Measurements from ENCODE around the gene PLIN5.

The PLIN5 gene

DNA sequence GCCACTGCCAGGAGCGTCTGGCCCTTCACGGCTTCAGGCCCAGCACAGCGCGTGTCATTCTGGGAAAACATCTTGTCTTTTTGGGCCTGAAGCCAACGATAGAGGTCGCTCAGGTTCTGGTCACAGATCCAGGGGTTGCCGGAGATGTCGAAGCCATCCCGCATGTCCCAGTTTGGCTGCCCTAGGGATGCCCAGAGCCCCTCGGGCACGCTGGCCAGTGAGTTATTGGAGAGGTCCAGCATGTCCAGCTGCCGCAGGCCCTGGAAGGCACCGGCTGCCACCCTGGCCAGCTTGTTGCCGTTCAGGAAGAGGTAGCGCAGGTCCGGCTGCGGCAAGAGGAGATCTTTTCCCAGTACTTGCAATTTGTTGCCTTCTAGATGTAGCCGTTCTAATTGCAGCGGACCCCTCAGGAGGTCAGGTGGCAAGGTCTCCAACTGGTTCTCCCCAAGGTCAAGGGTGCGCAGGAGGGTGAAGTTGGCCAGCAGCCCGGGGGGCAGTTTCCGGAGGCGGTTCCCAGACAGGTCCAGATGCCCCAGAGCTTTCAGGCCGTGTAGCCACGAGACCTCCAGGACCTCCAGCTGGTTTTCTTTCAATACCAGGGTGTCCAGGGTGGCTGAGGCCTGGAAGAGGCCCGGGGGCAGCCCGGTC lies 3.1 kb upstream of the PLIN5 start:
- TF ChIP-seq, protein P1, sequence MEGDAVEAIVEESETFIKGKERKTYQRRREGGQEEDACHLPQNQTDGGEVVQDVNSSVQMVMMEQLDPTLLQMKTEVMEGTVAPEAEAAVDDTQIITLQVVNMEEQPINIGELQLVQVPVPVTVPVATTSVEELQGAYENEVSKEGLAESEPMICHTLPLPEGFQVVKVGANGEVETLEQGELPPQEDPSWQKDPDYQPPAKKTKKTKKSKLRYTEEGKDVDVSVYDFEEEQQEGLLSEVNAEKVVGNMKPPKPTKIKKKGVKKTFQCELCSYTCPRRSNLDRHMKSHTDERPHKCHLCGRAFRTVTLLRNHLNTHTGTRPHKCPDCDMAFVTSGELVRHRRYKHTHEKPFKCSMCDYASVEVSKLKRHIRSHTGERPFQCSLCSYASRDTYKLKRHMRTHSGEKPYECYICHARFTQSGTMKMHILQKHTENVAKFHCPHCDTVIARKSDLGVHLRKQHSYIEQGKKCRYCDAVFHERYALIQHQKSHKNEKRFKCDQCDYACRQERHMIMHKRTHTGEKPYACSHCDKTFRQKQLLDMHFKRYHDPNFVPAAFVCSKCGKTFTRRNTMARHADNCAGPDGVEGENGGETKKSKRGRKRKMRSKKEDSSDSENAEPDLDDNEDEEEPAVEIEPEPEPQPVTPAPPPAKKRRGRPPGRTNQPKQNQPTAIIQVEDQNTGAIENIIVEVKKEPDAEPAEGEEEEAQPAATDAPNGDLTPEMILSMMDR (IDR thresholded peaks at IDR 0.05; ENCODE audit: low read depth, low read length): no peak
- in situ Hi-C loops (cut with HindIII; ENCODE audit: low sequenced_read_pairs): no loop called here
- no peak for DNase-seq (ENCODE audit: low read depth, low spot score)
- no peak overlapping the region for H3K4me3 ChIP-seq (ENCODE audit: low read depth, low read length)

DNA sequence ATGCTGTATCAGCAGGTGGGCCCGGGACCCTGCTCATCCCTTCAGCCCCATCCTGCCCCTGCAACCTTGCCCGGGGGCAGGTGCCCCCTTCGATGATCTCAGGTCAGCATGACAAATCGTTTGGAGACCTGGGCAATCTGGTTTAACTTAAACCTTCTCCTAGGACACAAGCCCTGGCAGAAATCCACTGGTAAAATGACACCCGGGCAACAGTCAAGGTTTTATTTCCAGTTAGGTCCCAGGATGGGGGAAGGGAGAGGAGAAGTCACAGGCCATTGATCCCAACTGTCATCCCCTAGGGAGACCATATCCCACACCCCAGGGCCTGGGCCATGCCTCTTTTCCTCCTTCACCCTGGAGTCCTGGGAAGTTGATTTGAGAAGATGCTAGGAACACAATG lies 1.8 kb upstream of the PLIN5 start:
- H3K4me3 ChIP-seq (ENCODE audit: low read depth, low read length): no peak overlapping the region
- in situ Hi-C loops (cut with HindIII; ENCODE audit: low sequenced_read_pairs): no loop called here
- TF ChIP-seq, protein P1 (IDR thresholded peaks at IDR 0.05; ENCODE audit: low read depth, low read length): no peak
- no peak for DNase-seq (ENCODE audit: low read depth, low spot score)

DNA sequence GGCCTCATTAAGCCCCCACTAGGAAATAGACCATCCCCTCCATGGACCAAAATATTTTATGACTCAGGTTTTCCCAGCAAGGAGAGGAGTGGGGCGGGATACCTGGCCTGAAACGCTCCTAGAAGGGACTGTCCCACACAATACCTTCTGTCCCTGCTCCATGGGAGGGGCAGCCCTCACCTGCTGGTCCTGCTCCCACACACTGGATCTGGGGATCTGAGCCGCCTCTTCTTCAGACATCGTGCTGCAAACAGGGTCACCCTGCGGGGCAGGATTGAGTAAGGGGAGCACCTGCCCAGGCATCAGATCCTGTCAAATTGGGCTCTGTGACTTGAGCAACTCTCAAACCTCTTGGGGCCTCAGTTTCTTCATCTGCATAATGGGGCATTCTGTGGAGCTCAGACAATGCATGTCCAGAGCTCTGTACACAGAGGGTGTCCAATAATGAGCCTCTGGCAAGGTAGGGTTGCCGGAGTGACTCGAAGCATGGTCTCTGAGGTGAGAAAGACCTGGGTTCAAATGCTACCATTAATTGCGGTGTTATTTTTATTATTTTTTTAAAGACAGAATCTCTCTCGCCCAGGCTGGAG lies 1.1 kb downstream of the PLIN5 start:
- in situ Hi-C loops (cut with HindIII; ENCODE audit: low sequenced_read_pairs): no loop called here
- no peak for DNase-seq (ENCODE audit: low read depth, low spot score)
- TF ChIP-seq, protein P1 (IDR thresholded peaks at IDR 0.05; ENCODE audit: low read depth, low read length): no peak
- no peak overlapping the region for H3K4me3 ChIP-seq (ENCODE audit: low read depth, low read length)

DNA sequence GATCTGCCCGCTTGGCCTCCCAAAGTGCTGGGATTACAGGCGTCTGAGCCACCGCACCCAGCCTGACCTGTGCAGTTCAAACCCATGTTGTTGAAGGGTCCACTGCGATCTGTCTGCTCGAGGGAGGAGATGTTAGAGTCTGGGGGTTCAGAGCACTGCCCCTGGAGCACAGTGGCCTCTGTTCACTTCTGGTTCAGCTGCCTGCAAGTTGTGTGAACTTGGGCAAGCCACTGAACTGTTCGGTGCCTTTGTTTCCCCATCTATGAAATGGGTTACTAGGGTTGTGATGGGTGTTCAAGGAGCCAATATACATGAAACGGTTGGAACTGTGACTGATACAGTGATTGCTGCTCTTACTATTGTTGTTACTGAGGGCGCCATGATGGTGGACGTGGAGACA lies 1.7 kb downstream of the PLIN5 start:
- TF ChIP-seq, protein P1 (IDR thresholded peaks at IDR 0.05; ENCODE audit: low read depth, low read length): no peak
- no peak overlapping the region for H3K4me3 ChIP-seq (ENCODE audit: low read depth, low read length)
- no peak for DNase-seq (ENCODE audit: low read depth, low spot score)
- in situ Hi-C loops (cut with HindIII; ENCODE audit: low sequenced_read_pairs): no loop called here

DNA sequence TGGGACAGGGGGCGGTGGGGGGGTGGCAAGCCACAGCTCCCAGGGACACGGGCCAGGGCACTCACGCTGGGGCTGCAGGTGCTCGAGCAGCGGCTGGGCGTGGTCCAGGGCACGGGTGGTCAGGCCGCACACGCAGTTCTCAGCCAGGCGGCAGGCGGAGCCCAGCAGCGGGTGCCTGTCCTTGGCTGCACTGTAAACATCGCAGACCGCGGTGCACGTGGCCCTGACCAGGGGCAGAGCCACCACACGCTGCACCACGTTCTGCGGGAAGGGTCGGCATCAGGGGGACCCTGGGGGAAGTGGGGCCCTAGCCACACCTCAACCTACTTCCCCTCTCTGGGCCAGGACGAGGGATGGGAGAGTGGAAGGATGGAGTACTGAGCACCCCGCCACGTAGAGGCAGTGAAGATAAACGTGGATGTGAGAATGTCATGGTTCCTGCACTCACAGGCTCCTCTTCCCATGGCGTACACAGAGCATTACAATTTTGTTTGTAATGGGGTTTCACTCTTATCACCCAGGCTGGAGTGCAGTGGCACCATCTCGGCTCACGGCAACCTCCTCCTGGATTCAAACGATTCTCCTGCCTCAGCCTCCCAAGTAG lies 3.4 kb downstream of the PLIN5 start:
- in situ Hi-C loops (cut with HindIII; ENCODE audit: low sequenced_read_pairs): no loop called here
- no peak overlapping the region for H3K4me3 ChIP-seq (ENCODE audit: low read depth, low read length)
- no peak for DNase-seq (ENCODE audit: low read depth, low spot score)
- TF ChIP-seq, protein P1 (IDR thresholded peaks at IDR 0.05; ENCODE audit: low read depth, low read length): no peak

DNA sequence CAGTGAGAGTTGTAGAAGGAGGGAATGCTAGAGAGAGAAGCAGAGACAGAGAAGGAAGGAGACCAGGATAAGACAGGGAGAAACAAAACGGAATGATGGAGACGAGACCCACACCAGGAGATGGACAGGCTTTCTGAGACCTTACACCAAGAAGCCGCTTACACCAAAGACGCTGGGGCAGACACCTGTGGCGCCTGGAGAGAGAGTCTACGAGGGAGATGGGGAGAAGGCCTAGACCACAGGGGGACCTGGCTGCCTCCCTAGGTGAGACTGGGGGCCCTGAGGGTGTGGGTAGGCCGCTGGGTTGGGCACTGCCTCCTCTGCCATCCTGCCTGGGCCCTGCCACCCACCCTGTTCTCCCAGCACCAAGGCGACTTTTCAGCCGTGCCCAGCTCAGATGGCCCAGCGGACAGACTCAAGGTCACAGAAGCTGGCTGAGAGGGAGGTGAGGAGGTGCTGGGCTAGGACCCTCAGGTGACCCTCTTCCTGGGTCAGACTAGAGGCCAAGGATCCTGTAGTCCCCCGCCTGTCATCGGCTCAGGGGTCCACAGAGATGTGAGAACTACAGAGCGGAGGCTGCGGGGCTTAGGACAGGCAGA lies 5.0 kb downstream of the PLIN5 start:
- TF ChIP-seq, protein P1 (IDR thresholded peaks at IDR 0.05; ENCODE audit: low read depth, low read length): no peak
- no peak for DNase-seq (ENCODE audit: low read depth, low spot score)
- in situ Hi-C loops (cut with HindIII; ENCODE audit: low sequenced_read_pairs): no loop called here
- H3K4me3 ChIP-seq (ENCODE audit: low read depth, low read length): no peak overlapping the region

Measured in astrocyte of the spinal cord (primary cell).